ENCODE measurements around the gene PLD6. TPM values are rescaled to one million over a fixed set of nuclear protein-coding genes. Genes with fewer than 3 reads are reported as not detected.

PLD6 gene
- total RNA-seq, 1 experiment from 2014 or later, result 1.2 TPM

DNA sequence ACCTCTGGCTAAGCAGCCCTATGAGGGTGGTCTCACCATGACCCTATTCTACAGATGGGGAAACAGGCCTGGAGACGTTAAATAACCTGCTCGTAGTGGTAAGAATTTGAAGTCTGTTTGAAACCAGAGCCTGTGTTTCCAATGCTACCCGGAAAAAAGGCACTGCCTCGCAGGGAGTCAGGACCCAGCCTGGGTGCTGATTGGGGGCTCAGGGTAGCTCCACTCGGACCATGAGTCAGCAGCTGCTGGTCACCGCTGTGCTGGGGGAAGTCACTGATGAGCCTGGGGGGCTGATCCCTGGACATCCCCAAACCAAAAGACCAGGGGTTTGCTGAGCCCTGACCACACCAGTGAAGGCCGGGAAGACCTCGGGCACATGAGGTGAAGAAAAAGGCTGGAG lies 9.4 kb upstream of the PLD6 start:
- Mint-ChIP-seq H3K27ac (no peak overlapping the region), H3K4me1 (no peaks in the 10 kb centered on the region), H3K27me3 (ENCODE audit: low read depth) (no peaks in the 10 kb centered on the region), H3K36me3 (peaks cover 41% of the 10 kb centered on the region), H3K4me3 (no peak overlapping the region), H3K9me3 (no peaks in the 10 kb centered on the region)
- ChIA-PET POLR2A (no interaction called here), CTCF (no interaction called here)
- TF ChIP-seq ZNF512 (CRISPR knock-in tag; IDR thresholded peaks at IDR 0.05; ENCODE audit: borderline replicate concordance), result no peak
- no peak for TF ChIP-seq NR3C1 (CRISPR knock-in tag; conservative IDR thresholded peaks at IDR 0.05; ENCODE audit: low read depth)
- ATAC-seq (no peak), DNase-seq (ENCODE audit: low spot score) (no peak)

DNA sequence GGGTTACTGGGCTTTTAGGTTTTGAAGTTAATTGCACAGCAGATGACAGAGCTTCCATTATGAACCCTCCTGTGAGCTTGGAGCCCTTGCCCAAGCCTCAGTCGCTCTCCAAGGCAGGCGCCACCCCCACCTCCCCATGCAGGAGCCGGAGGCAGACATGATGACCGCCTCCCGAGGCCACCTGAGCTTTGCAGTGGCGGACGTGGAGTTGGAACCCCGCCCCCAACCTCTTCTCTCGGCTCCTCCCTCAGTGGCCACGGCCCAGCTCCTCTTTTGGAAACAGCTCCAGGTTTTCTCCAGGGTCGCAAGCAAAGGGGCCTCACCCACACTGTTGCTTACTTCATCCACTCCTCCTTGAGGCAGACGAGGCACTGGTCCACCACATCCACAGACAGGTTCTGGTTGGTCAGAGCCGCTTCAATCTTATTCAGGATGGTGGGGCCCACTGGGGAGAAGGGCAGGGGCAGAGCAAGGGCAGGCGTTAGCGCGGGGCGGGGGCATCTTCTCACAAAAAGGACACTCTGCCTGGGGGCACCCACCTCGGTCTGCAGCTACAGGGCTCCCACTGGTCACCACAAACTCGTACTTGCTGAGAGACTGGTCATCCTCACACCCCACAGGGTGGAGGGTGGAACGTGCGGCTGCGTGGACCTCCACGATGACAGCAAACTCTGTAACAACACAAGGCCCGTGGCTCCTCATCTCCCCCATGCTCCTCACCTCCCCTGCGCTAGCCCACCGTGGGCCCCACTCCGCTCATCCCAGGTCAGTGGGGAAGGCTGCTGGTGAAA lies 8.7 kb upstream of the PLD6 start:
- ATAC-seq (no peak), DNase-seq (ENCODE audit: low spot score) (no peak)
- TF ChIP-seq GRHL2 (CRISPR knock-in tag; IDR thresholded peaks at IDR 0.05; ENCODE audit: insufficient replicate concordance, severe bottlenecking) (no peak), ZBTB21 (CRISPR knock-in tag; IDR thresholded peaks at IDR 0.05; ENCODE audit: borderline replicate concordance) (no peak), NR3C1 (CRISPR knock-in tag; conservative IDR thresholded peaks at IDR 0.05; ENCODE audit: low read depth) (no peak), ETV6 (CRISPR knock-in tag; IDR thresholded peaks at IDR 0.05) (no peak), EMX1 (CRISPR knock-in tag; IDR thresholded peaks at IDR 0.05) (no peak), NFE2L1 (CRISPR knock-in tag; IDR thresholded peaks at IDR 0.05) (no peak), TCF7 (CRISPR knock-in tag; IDR thresholded peaks at IDR 0.05; ENCODE audit: low read depth) (no peak), ZNF138 (CRISPR knock-in tag; conservative IDR thresholded peaks at IDR 0.05) (no peak), ATF6 (CRISPR knock-in tag; IDR thresholded peaks at IDR 0.05) (no peak), ZNF219 (CRISPR knock-in tag; IDR thresholded peaks at IDR 0.05; ENCODE audit: borderline replicate concordance) (no peak), HMGA2 (CRISPR knock-in tag; IDR thresholded peaks at IDR 0.05) (no peak), ZNF317 (CRISPR knock-in tag; IDR thresholded peaks at IDR 0.05; ENCODE audit: borderline replicate concordance, low read depth) (no peak), PRRX2 (CRISPR knock-in tag; IDR thresholded peaks at IDR 0.05) (no peak), IRF1 (CRISPR knock-in tag; IDR thresholded peaks at IDR 0.05) (no peak), CREB1 (CRISPR knock-in tag; IDR thresholded peaks at IDR 0.05) (no peak)
- TF ChIP-seq, protein P1, sequence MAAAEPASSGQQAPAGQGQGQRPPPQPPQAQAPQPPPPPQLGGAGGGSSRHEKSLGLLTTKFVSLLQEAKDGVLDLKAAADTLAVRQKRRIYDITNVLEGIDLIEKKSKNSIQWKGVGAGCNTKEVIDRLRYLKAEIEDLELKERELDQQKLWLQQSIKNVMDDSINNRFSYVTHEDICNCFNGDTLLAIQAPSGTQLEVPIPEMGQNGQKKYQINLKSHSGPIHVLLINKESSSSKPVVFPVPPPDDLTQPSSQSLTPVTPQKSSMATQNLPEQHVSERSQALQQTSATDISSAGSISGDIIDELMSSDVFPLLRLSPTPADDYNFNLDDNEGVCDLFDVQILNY (CRISPR knock-in tag; IDR thresholded peaks at IDR 0.05), result no peak
- TF ChIP-seq, protein P2, sequence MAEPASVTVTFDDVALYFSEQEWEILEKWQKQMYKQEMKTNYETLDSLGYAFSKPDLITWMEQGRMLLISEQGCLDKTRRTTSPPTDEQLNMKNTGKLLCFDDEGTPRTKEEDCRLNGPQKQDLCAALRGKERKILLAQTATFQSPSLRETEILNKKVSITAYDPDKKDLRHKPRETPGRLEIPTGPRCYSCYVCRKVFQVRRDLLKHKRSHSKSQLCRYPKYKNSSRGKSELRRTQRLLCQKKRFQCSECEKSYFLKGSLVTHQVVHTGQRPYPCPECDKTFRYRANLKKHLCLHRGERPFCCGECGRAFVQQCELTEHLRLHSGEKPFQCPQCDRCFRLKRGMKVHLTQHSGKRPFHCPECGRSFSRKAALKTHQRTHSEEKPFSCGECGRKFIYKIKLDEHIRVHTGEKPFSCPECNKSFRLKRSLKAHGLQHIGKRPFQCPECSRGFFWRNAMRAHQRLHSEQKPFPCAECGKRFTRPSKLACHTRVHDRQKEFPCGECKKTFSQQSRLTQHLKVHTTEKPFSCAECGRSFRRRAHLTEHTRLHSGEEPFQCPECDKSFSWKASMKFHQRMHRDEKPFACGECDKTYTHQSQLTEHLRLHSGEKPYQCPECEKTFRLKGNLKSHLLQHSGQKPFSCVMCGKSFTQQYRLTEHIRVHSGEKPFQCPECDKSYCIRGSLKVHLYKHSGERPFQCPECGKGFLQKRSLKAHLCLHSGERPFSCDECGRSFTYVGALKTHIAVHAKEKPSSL (CRISPR knock-in tag; conservative IDR thresholded peaks at IDR 0.05), result no peak
- TF ChIP-seq, protein P3, sequence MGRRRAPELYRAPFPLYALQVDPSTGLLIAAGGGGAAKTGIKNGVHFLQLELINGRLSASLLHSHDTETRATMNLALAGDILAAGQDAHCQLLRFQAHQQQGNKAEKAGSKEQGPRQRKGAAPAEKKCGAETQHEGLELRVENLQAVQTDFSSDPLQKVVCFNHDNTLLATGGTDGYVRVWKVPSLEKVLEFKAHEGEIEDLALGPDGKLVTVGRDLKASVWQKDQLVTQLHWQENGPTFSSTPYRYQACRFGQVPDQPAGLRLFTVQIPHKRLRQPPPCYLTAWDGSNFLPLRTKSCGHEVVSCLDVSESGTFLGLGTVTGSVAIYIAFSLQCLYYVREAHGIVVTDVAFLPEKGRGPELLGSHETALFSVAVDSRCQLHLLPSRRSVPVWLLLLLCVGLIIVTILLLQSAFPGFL (CRISPR knock-in tag; IDR thresholded peaks at IDR 0.05; ENCODE audit: borderline replicate concordance), result no peak
- TF ChIP-seq, protein P4, sequence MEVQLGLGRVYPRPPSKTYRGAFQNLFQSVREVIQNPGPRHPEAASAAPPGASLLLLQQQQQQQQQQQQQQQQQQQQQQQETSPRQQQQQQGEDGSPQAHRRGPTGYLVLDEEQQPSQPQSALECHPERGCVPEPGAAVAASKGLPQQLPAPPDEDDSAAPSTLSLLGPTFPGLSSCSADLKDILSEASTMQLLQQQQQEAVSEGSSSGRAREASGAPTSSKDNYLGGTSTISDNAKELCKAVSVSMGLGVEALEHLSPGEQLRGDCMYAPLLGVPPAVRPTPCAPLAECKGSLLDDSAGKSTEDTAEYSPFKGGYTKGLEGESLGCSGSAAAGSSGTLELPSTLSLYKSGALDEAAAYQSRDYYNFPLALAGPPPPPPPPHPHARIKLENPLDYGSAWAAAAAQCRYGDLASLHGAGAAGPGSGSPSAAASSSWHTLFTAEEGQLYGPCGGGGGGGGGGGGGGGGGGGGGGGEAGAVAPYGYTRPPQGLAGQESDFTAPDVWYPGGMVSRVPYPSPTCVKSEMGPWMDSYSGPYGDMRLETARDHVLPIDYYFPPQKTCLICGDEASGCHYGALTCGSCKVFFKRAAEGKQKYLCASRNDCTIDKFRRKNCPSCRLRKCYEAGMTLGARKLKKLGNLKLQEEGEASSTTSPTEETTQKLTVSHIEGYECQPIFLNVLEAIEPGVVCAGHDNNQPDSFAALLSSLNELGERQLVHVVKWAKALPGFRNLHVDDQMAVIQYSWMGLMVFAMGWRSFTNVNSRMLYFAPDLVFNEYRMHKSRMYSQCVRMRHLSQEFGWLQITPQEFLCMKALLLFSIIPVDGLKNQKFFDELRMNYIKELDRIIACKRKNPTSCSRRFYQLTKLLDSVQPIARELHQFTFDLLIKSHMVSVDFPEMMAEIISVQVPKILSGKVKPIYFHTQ (CRISPR knock-in tag; IDR thresholded peaks at IDR 0.05), result no peak
- no peaks in the 10 kb centered on the region for H3K27me3 Mint-ChIP-seq (ENCODE audit: low read depth)
- ChIA-PET CTCF (no interaction called here), POLR2A (no interaction called here)
- no peak overlapping the region for H3K4me3 Mint-ChIP-seq
- peaks cover 35% of the 10 kb centered on the region for H3K36me3 Mint-ChIP-seq
- H3K4me1 Mint-ChIP-seq, result no peaks in the 10 kb centered on the region
- H3K9me3 Mint-ChIP-seq, result no peaks in the 10 kb centered on the region
- H3K27ac Mint-ChIP-seq, result no peak overlapping the region

Data from WTC11 (cell line).